GM12878 (cell line): ENCODE data around the gene CDC42SE2. TPM values are rescaled to one million over a fixed set of nuclear protein-coding genes. Genes with fewer than 3 reads are reported as not detected.

ENCODE experiments used
- ATAC-seq: fragments of 200-7000 bp; cut with Tn5 transposase; 3 replicates; pipeline ENCODE4 v1.9.1; 2020; ENCODE audit warnings: mild to moderate bottlenecking, moderate library complexity
- BruUV-seq: library from RNA; stranded (reverse); fragments of 400-500 nt; replicated peaks from 2 replicates; lab custom pipeline; 2021; lab: Mats Ljungman, UMichigan
- CTCF ChIA-PET: fragments of 300-600 bp; sonication (Branson Sonifier 250); formaldehyde crosslinking; extraction: SDS; loops from one replicate; lab custom pipeline; 2021; ENCODE audit warnings: inconsistent platforms; lab: Yijun Ruan, JAX
- POLR2A ChIA-PET: fragments of 350-600 bp; formaldehyde crosslinking; extraction: SDS; loops from one replicate; lab custom pipeline; 2021; ENCODE audit warnings: inconsistent platforms; lab: Charles Lee
- RAD21 ChIA-PET: fragments of 300-600 bp; sonication (Branson Sonifier 250); formaldehyde crosslinking; loops from one replicate; lab custom pipeline; 2023; ENCODE audit warnings: antibody characterized with exemption; ENCODE audit not compliant: unreplicated experiment; lab: Charles Lee
- SMC1A ChIA-PET: fragments of 300-600 bp; sonication (Branson Sonifier 250); formaldehyde crosslinking; loops from one replicate; lab custom pipeline; 2023; ENCODE audit not compliant: unreplicated experiment, uncharacterized antibody; lab: Charles Lee
- DNase-seq: peaks from one replicate; pipeline ENCODE4 v3.0.0-alpha.2; 2011; ENCODE audit warnings: low read depth, low spot score
- FAIRE-seq: peaks from 3 replicates; lab custom pipeline; 2011; peaks lifted over from hg19 to GRCh38; lab: Jason Lieb, UNC
- H2AFZ ChIP-seq: 2 replicates; pipeline ENCODE4 v1.6.0; 2011; ENCODE audit warnings: low read depth, low read length, control low read depth; ENCODE audit not compliant: control insufficient read depth
- H3K27ac ChIP-seq: 2 replicates; pipeline ENCODE4 v1.5.1; 2011; ENCODE audit warnings: control low read depth; ENCODE audit not compliant: control insufficient read depth, insufficient read depth
- H3K27me3 ChIP-seq, 2 experiments: replicated peaks in 1 of 2; 2 replicates each; pipeline versions ENCODE4 v1.6.0 to v1.6.1; 2011; ENCODE audit warnings: low read length in 1 of 2; ENCODE audit not compliant: control insufficient read depth in 2 of 2, insufficient read depth in 2 of 2
- H3K36me3 ChIP-seq, 2 experiments: 2 replicates each; pipeline ENCODE4 v1.5.1; 2011; ENCODE audit warnings: low read length in 1 of 2; ENCODE audit not compliant: control insufficient read depth in 2 of 2, insufficient read depth in 2 of 2
- H3K4me1 ChIP-seq: 2 replicates; pipeline ENCODE4 v1.6.1; 2011; ENCODE audit warnings: mild to moderate bottlenecking, low read length, moderate library complexity, mixed read lengths; ENCODE audit not compliant: control insufficient read depth, insufficient read depth
- H3K4me2 ChIP-seq: 2 replicates; pipeline ENCODE4 v1.6.0; 2011; ENCODE audit warnings: control low read depth; ENCODE audit not compliant: control insufficient read depth, insufficient read depth
- H3K4me3 ChIP-seq: fragments of 200-600 bp; sonication (generic); 2 replicates; pipeline ENCODE4 v1.5.1; 2016
- H3K79me2 ChIP-seq: 2 replicates; pipeline ENCODE4 v1.6.0; 2011; ENCODE audit warnings: low read length; ENCODE audit not compliant: control insufficient read depth, insufficient read depth
- H3K9ac ChIP-seq: 2 replicates; pipeline ENCODE4 v1.8.0; 2011; ENCODE audit warnings: low read length, control low read depth, mixed read lengths; ENCODE audit not compliant: control insufficient read depth, insufficient read depth
- H3K9me3 ChIP-seq: replicated peaks from 3 replicates; pipeline ENCODE4 v1.5.1; 2011; ENCODE audit warnings: mild to moderate bottlenecking, low read length; ENCODE audit not compliant: control insufficient read depth, insufficient read depth
- H4K20me1 ChIP-seq: 2 replicates; pipeline ENCODE4 v1.6.0; 2011; ENCODE audit not compliant: control insufficient read depth, insufficient read depth
- RELA ChIP-seq: fragments of 450-650 bp; IDR thresholded peaks from 2 replicates; pipeline ENCODE4 v1.8.0; 2014; ENCODE audit warnings: borderline replicate concordance; ENCODE audit not compliant: partially characterized antibody
- SIX5 ChIP-seq: IDR thresholded peaks from 2 replicates; pipeline ENCODE4 v1.6.1; 2011; ENCODE audit warnings: mild to moderate bottlenecking, low read depth, low read length, moderate library complexity; ENCODE audit not compliant: severe bottlenecking
- SREBF2 ChIP-seq: IDR thresholded peaks from 2 replicates; pipeline ENCODE4 v1.6.1; 2012; ENCODE audit warnings: mild to moderate bottlenecking, low read length
- WGBS: methylation state at CpG from one replicate; pipeline ENCODE4 v1.1.6; 2016; ENCODE audit warnings: low lambda C conversion rate; ENCODE audit not compliant: insufficient replicate concordance, insufficient coverage; ENCODE audit errors: missing lambda C conversion rate; 5-methylcytosine and 5-hydroxymethylcytosine counted together
- in situ Hi-C: fragments of 300-500 bp; cut with MboI; formaldehyde crosslinking; loops from 9 replicates; pipeline ENCODE4 v1.14.3; 2018; ENCODE audit warnings: mixed read lengths
- intact Hi-C: fragments of 100-400 bp; cut with micrococcal nuclease; formaldehyde crosslinking; loops from one replicate; pipeline ENCODE4 v1.14.2; 2022; ENCODE audit not compliant: unreplicated experiment
- polyA plus RNA-seq, 11 experiments: library from polyadenylated mRNA; depleted of rRNA in 4 of 11; unstranded in 6 of 11; stranded (reverse) in 5 of 11; fragments of >200 nt; fragmentation: Nextera tagmentation in 4 of 11; fragmentation: Illumina TruSeq in 1 of 11; extraction: Ambion mirVana in 4 of 11; extraction: Trizol in 1 of 11; gene quantifications; 1 replicate in 1 of 11; 2 replicates in 10 of 11; pipeline versions ENCODE4 v1.2.1 to v1.2.3, GENCODE V29; 2011 to 2016; ENCODE audit warnings: inconsistent platforms in 2 of 11, missing spikeins in 2 of 11, low read depth in 1 of 11
- total RNA-seq, 4 experiments: library from RNA; depleted of rRNA in 3 of 4; stranded (reverse); fragments of >200 nt in 3 of 4; fragmentation: Illumina TruSeq in 1 of 4; extraction: Trizol in 1 of 4; gene quantifications; 2 replicates each; pipeline versions ENCODE4 v1.2.1 to v1.2.3, GENCODE V29; 2013 to 2021
- TF ChIP-seq, protein P1 (sequence below): fragments of 450-650 bp; IDR thresholded peaks from 2 replicates; pipeline ENCODE4 v1.6.1; 2017; ENCODE audit warnings: borderline replicate concordance
- TF ChIP-seq, protein P2 (sequence below): fragments of 450-650 bp; IDR thresholded peaks from 2 replicates; pipeline ENCODE4 v1.6.1; 2016; ENCODE audit warnings: mild to moderate bottlenecking

Gene CDC42SE2
- total and polyA plus RNA-seq, 10 of the 15 experiments (the other 5 are each of a cell fraction or from before 2014, with no cell fraction given): 57.0 to 148 (median 80.3) TPM

DNA sequence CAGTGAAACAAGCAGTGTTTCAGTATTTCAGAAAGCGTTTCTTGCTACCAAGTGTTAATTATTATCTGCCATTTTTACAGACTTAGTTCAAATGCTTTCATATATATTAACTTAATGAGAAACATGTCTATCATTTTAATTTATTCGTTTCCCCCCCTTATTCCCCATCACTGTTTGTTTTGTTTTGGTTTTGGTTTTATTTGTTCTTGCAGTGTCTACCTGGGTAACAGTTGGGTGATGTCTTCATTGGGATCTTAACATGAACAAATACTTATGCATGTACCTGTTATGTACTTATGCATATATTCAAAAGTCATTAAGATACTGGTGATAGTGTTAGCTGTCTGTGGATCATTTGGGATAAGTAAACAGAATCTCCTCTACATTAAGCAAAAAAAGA, 108.0 kb downstream of the CDC42SE2 start:
- ChIA-PET RAD21 (interaction anchor here (1.0 to 11.3 kb wide), 2 partner anchors 108 to 147 kb away, joined by 3 to 145 read pairs; partner anchors contain the start of gene CDC42SE2), SMC1A (interaction anchor here (0.8 to 3.2 kb wide), 7 partner anchors 9 to 43 kb away, joined by 3 to 35 read pairs (median 4); no protein-coding TSS in a partner anchor), POLR2A (interaction anchor here (2.1 kb wide), 1 partner anchor 109 kb away, joined by 7 read pairs; the partner anchor contains the start of gene CDC42SE2)
- H2AFZ ChIP-seq: no peak overlapping the region
- 88% methylated on average over 2 of the region's 2 CpGs for WGBS
- peaks cover 89% of the 10 kb centered on the region for H3K79me2 ChIP-seq
- TF ChIP-seq SREBF2 (no peak), SIX5 (no peak), RELA (no peak)
- TF ChIP-seq, protein P1, sequence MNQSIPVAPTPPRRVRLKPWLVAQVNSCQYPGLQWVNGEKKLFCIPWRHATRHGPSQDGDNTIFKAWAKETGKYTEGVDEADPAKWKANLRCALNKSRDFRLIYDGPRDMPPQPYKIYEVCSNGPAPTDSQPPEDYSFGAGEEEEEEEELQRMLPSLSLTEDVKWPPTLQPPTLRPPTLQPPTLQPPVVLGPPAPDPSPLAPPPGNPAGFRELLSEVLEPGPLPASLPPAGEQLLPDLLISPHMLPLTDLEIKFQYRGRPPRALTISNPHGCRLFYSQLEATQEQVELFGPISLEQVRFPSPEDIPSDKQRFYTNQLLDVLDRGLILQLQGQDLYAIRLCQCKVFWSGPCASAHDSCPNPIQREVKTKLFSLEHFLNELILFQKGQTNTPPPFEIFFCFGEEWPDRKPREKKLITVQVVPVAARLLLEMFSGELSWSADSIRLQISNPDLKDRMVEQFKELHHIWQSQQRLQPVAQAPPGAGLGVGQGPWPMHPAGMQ: no peak
- TF ChIP-seq, protein P2, sequence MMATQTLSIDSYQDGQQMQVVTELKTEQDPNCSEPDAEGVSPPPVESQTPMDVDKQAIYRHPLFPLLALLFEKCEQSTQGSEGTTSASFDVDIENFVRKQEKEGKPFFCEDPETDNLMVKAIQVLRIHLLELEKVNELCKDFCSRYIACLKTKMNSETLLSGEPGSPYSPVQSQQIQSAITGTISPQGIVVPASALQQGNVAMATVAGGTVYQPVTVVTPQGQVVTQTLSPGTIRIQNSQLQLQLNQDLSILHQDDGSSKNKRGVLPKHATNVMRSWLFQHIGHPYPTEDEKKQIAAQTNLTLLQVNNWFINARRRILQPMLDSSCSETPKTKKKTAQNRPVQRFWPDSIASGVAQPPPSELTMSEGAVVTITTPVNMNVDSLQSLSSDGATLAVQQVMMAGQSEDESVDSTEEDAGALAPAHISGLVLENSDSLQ: peak; percentile 34; the same call in 1 of the 2 replicates
- TF ChIP-seq, all 136 proteins: peak for 1
- BruUV-seq: no TSS peak
- DNase-seq (no peak), ATAC-seq (no peak), FAIRE-seq (no peak)
- CTCF ChIA-PET: interaction anchor here (1.0 to 2.8 kb wide), 3 partner anchors 11 to 106 kb away, joined by 3 to 22 read pairs (median 5); no protein-coding TSS in a partner anchor
- H3K4me1 ChIP-seq: peaks cover 47% of the 10 kb centered on the region
- intact Hi-C loops (no loop called here), in situ Hi-C loops (no loop called here)
- H3K36me3 ChIP-seq: peaks cover 0 to 12% of the 10 kb centered on the region in 2 experiments; a peak in 3 of 4 replicates
- no peak overlapping the region for H3K27ac ChIP-seq
- no peak overlapping the region for H3K4me2 ChIP-seq
- H3K9ac ChIP-seq: no peak overlapping the region
- peaks cover 4% of the 10 kb centered on the region; the same call in 2 of the 3 replicates for H3K9me3 ChIP-seq
- no peaks in the 10 kb centered on the region for H3K27me3 ChIP-seq
- no peak overlapping the region for H3K4me3 ChIP-seq
- no peaks in the 10 kb centered on the region for H4K20me1 ChIP-seq
